GM12872 (cell line): ENCODE measurements around the gene ZFHX3.

Source experiments
- TF ChIP-seq, protein P1 (sequence below): IDR thresholded peaks from 3 replicates; pipeline ENCODE4 v1.5.1; 2011; ENCODE audit warnings: low read depth, mild to moderate bottlenecking, low read length, moderate library complexity; ENCODE audit not compliant: insufficient read depth

The ZFHX3 gene

DNA sequence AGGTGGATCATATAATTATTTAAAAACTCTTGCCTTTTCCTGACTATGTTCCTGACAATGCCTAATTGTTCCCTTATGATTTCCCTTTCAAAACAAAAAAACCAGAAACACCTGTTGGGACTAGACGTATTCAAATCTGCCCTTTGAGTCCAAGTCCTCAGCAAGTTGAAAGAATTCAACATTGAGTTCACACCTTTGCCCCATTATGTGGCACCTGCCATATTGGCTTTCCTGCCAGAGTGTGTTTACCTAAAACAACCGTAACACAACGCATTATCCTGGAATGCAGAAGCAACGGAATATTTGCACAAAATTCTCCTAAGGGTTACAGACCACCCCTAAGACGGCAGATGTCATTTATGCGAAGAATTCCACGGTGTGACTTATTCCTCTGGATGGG lies 105.9 kb downstream of the ZFHX3 start:
- TF ChIP-seq, protein P1, sequence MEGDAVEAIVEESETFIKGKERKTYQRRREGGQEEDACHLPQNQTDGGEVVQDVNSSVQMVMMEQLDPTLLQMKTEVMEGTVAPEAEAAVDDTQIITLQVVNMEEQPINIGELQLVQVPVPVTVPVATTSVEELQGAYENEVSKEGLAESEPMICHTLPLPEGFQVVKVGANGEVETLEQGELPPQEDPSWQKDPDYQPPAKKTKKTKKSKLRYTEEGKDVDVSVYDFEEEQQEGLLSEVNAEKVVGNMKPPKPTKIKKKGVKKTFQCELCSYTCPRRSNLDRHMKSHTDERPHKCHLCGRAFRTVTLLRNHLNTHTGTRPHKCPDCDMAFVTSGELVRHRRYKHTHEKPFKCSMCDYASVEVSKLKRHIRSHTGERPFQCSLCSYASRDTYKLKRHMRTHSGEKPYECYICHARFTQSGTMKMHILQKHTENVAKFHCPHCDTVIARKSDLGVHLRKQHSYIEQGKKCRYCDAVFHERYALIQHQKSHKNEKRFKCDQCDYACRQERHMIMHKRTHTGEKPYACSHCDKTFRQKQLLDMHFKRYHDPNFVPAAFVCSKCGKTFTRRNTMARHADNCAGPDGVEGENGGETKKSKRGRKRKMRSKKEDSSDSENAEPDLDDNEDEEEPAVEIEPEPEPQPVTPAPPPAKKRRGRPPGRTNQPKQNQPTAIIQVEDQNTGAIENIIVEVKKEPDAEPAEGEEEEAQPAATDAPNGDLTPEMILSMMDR = no peak

DNA sequence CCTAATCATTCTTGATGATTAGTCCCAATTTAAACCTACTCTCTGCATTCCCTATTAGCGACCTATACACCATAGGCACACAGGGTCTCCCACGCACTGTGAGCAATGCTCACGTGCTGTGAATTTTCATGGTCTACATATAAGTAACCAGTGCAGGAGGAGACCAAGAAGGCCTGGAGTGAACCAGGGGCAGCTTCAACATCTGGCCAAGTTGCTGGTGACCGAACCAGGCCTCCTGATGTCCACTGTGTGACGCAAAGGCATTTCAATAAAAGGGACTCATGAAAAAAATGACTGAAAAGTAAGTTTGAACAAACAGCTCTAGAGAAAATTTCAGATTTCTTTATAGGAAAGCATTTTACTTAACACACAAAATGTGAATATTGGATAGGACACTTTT lies 107.0 kb downstream of the ZFHX3 start:
- TF ChIP-seq, protein P1 = no peak

DNA sequence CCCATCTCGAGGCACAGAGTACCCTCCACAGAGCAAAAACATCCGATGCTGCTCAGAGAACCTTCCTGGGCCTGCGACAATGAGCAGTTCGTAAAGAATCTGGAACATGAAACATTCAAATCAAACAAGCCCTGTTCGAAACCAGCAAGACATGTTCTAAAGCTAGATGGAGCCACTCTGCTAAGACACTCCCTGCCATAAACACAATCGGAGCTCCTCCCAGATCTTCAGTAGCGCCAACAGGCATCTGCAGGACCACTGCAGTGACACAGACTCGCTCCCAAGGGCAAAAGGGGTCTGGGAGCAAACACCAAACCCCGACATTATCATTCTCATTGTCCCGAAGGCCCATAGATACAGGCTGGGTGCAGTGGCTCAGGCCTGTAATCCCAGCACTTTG lies 108.7 kb downstream of the ZFHX3 start:
- TF ChIP-seq, protein P1 = no peak

DNA sequence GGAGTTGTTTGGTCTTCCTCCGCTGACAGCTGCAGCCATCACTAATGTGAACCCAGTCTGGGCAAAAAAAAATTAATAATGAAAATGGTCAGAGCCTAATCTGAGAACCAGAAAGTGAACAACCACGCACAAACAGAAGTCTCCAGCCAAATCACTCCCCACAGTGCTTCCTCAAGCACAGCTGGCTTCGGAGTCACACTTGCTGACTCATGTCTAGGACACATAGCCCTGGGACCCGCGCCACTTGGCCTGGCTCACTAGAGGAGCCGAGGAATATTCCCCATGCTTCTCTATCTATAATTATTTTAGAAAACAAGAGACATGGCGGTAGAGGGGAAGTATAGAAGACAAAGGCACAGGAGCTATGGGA lies 109.1 kb downstream of the ZFHX3 start:
- TF ChIP-seq, protein P1 = no peak

DNA sequence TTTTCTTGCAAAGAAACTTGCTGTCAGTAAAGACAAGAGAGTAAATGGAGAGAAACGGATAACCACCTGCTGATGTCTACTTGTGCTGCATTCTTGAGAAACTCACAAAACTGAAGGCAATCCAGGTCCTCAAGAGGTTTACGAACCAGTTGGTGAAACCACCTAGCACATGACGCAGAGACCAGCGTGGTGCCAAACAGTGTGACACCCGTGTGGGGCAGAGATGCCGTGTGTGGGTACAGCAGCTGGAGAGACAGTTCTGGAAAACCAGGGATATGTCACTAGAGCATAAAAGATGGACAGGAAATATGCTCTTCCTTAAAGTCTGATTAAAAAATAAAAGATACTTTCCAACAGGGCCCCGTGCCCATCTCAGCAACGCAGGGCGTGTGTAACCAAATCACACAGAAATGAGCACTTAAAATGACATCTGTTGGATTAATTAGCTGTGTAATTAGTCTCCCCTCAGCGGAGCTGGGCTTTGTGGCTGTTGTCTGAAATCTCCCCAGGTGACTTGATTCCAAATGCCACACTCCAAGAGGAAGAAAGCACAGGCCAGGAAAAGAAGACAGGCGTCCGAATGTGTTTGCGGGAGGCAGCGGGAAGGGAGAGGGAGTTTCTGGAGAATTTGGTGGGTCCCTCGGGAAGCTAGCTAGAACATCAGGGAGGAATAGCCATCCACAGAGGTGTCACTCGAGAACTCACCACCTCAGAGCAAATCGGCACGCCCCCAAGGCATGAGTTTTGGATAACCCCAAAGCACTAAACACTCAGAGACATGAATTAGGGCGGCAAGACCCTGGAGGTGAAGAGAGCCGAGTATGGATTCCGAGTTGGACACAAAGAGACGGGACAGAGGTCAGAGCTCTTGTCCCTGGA lies 109.8 kb downstream of the ZFHX3 start:
- TF ChIP-seq, protein P1 = no peak

DNA sequence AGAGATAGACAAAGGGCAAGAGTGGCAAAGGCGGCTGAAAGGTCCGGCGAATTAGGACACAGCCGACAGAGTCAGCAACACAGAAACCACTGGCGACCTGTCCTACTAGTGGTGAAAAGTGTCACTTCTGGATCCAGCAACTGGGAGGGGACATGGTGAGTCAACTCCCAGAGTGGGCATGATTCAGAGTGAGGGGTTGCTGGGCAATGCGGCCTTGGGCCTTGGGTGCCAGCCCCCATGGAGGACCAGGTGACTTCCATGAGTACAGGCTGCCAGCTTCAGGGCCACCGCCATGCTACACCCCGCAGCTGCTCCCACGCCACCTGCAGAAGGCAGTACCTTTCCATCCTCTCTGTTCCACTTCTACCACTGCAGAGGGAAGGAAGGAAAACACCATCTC lies 110.6 kb downstream of the ZFHX3 start:
- TF ChIP-seq, protein P1 = no peak

DNA sequence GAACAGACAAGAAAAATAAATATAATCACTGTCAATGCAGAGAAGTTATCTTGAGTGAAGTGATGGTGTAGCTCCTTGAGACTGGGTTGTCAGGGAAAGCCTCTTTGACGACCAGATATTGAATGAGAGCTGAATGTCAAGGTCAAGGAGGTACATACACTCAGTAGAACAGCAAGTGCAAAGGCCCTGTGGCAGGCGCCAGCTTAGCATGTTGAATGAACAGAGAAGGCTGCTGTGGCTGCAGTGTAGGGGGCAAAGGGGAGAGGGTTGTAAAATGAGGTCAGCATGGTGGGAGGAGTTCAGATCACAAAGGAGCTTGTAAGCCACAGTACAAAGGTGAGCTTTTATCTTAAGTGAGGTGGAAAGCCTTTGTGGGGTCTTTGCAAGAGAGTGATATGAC lies 111.5 kb downstream of the ZFHX3 start:
- TF ChIP-seq, protein P1 = no peak
